HG02852 (cell line): ENCODE results near the gene CSAD.

Source experiments
- ATAC-seq: cut with Tn5 transposase; IDR thresholded peaks from one replicate; pipeline ENCODE4 v1.9.1; 2021; ENCODE audit warnings: mild to moderate bottlenecking, moderate library complexity; ENCODE audit not compliant: unreplicated experiment

The CSAD gene

GRCh38 chr12:53200107-53200457 lies 19.4 kb upstream of the CSAD start:
- no peak for ATAC-seq

GRCh38 chr12:53199700-53200099 lies 19.0 kb upstream of the CSAD start:
- ATAC-seq = no peak

- ATAC-seq = no peak
Measured at GRCh38 chr12:53198486-53199110, 17.9 kb upstream of the CSAD start.

GRCh38 chr12:53197011-53197640 lies 16.4 kb upstream of the CSAD start:
- no peak for ATAC-seq

GRCh38 chr12:53196486-53196885 lies 15.8 kb upstream of the CSAD start:
- no peak for ATAC-seq

GRCh38 chr12:53195516-53196420 lies 15.0 kb upstream of the CSAD start:
- no peak for ATAC-seq

GRCh38 chr12:53194973-53195372 lies 14.2 kb upstream of the CSAD start:
- ATAC-seq = no peak

GRCh38 chr12:53193985-53194716 lies 13.4 kb upstream of the CSAD start:
- no peak for ATAC-seq

- ATAC-seq = no peak
Measured at GRCh38 chr12:53193040-53193439, 12.3 kb upstream of the CSAD start.

- no peak for ATAC-seq
Measured at GRCh38 chr12:53192531-53193021, 11.9 kb upstream of the CSAD start.

- no peak for ATAC-seq
Measured at GRCh38 chr12:53191885-53192530, 11.3 kb upstream of the CSAD start.

- ATAC-seq = no peak
Measured at GRCh38 chr12:53191096-53191884, 10.6 kb upstream of the CSAD start.

GRCh38 chr12:53190108-53190729 lies 9.5 kb upstream of the CSAD start:
- ATAC-seq = no peak

- no peak for ATAC-seq
Measured at GRCh38 chr12:53187145-53187899, 6.6 kb upstream of the CSAD start.

- ATAC-seq = no peak
Measured at GRCh38 chr12:53186745-53187144, 6.0 kb upstream of the CSAD start.

GRCh38 chr12:53185582-53186153 lies 4.9 kb upstream of the CSAD start:
- ATAC-seq = no peak

- ATAC-seq = no peak
Measured at GRCh38 chr12:53184828-53185227, 4.1 kb upstream of the CSAD start.

GRCh38 chr12:53182903-53183302 lies 2.2 kb upstream of the CSAD start:
- ATAC-seq = no peak
